ENCODE data around the gene TMEM14C. TPM values are rescaled to one million over a fixed set of nuclear protein-coding genes. Genes with fewer than 3 reads are reported as not detected.
"Not testable (repeated sequence)": the region's sequence is repeated elsewhere in the genome, so short reads cannot be mapped to it uniquely, and the experiment has no call there.

TMEM14C gene
- total RNA-seq, 2 donors from 2014 or later, result 12.0 to 27.4 TPM

- Mint-ChIP-seq H3K4me1 (ENCODE audit: low read depth in 2 of 2) (peaks cover 44 to 49% of the 10 kb centered on the region in 2 donors), H3K36me3 (peaks cover 36% of the 10 kb centered on the region), H3K4me3 (peak overlapping the region; percentile 93), H3K27me3 (no peaks in the 10 kb centered on the region), H3K9me3 (no peaks in the 10 kb centered on the region), H3K27ac (peak overlapping the region; percentile 99 to 100)
- ATAC-seq (no peak), DNase-seq (ENCODE audit: low spot score) (no peak)
Measured at GRCh38 chr6:10695086-10695657, 27.7 kb upstream of the TMEM14C start.

- H3K4me3 Mint-ChIP-seq, result peak overlapping the region; percentile 93
- peaks cover 50% of the 10 kb centered on the region for H3K36me3 Mint-ChIP-seq
- peaks cover 44 to 63% of the 10 kb centered on the region in 2 donors for H3K4me1 Mint-ChIP-seq (ENCODE audit: low read depth in 2 of 2)
- no peak overlapping the region for H3K27ac Mint-ChIP-seq
- no peaks in the 10 kb centered on the region for H3K9me3 Mint-ChIP-seq
- no peaks in the 10 kb centered on the region for H3K27me3 Mint-ChIP-seq
- DNase-seq (ENCODE audit: low spot score) (no peak), ATAC-seq (no peak)
Measured at GRCh38 chr6:10696655-10697054, 26.2 kb upstream of the TMEM14C start.

- ATAC-seq (no peak), DNase-seq (ENCODE audit: low spot score) (no peak)
- no peaks in the 10 kb centered on the region for H3K9me3 Mint-ChIP-seq
- no peaks in the 10 kb centered on the region for H3K4me1 Mint-ChIP-seq (ENCODE audit: low read depth in 2 of 2)
- H3K27ac Mint-ChIP-seq, result peak overlapping the region in 1 of 2 donors; percentile 34
- peaks cover 0 to 6% of the 10 kb centered on the region in 2 donors for H3K27me3 Mint-ChIP-seq
- no peak overlapping the region for H3K4me3 Mint-ChIP-seq
- peaks cover 4% of the 10 kb centered on the region for H3K36me3 Mint-ChIP-seq
Measured at GRCh38 chr6:10713962-10714361, 8.9 kb upstream of the TMEM14C start.

GRCh38 chr6:10719296-10719963 is 3.4 kb upstream of the TMEM14C start:
- Mint-ChIP-seq H3K4me3 (peak overlapping the region; percentile 58), H3K4me1 (ENCODE audit: low read depth in 2 of 2) (peaks cover 18 to 39% of the 10 kb centered on the region in 2 donors), H3K9me3 (peaks cover 4% of the 10 kb centered on the region), H3K27ac (peak overlapping the region in 1 of 2 donors; percentile 76), H3K36me3 (no peaks in the 10 kb centered on the region), H3K27me3 (peaks cover 0 to 17% of the 10 kb centered on the region in 2 donors)
- no peak for ATAC-seq
- DNase-seq (ENCODE audit: low spot score), result no peak

GRCh38 chr6:10719964-10720264 is 3.0 kb upstream of the TMEM14C start:
- Mint-ChIP-seq H3K9me3 (peaks cover 4% of the 10 kb centered on the region), H3K4me1 (ENCODE audit: low read depth in 2 of 2) (peaks cover 18 to 39% of the 10 kb centered on the region in 2 donors), H3K27me3 (peaks cover 0 to 17% of the 10 kb centered on the region in 2 donors), H3K4me3 (peak overlapping the region; percentile 58), H3K27ac (peak overlapping the region in 1 of 2 donors; percentile 76), H3K36me3 (no peaks in the 10 kb centered on the region)
- ATAC-seq, result no peak
- DNase-seq (ENCODE audit: low spot score), result no peak

- ATAC-seq, result peak; percentile 64
- Mint-ChIP-seq H3K36me3 (no peaks in the 10 kb centered on the region), H3K4me3 (peak overlapping the region; percentile 93), H3K9me3 (peaks cover 4% of the 10 kb centered on the region), H3K27me3 (peaks cover 0 to 19% of the 10 kb centered on the region in 2 donors), H3K4me1 (ENCODE audit: low read depth in 2 of 2) (peaks cover 20 to 43% of the 10 kb centered on the region in 2 donors), H3K27ac (peak overlapping the region in 1 of 2 donors; percentile 76)
- peak; percentile 71 for DNase-seq (ENCODE audit: low spot score)
Measured at GRCh38 chr6:10720265-10720959, 2.5 kb upstream of the TMEM14C start.

GRCh38 chr6:10720960-10721849 is 1.7 kb upstream of the TMEM14C start:
- H3K9me3 Mint-ChIP-seq; H3K36me3 Mint-ChIP-seq; ATAC-seq; DNase-seq (ENCODE audit: low spot score): not testable (repeated sequence)
- peak overlapping the region; percentile 76 to 83 for H3K27ac Mint-ChIP-seq
- peaks cover 0 to 24% of the 10 kb centered on the region in 2 donors for H3K27me3 Mint-ChIP-seq
- H3K4me1 Mint-ChIP-seq (ENCODE audit: low read depth in 2 of 2), result peaks cover 24 to 51% of the 10 kb centered on the region in 2 donors
- peak overlapping the region; percentile 93 for H3K4me3 Mint-ChIP-seq

GRCh38 chr6:10721850-10722569 is 860 bp upstream of the TMEM14C start:
- ATAC-seq, result no peak
- peaks cover 30 to 58% of the 10 kb centered on the region in 2 donors for H3K4me1 Mint-ChIP-seq (ENCODE audit: low read depth in 2 of 2)
- H3K9me3 Mint-ChIP-seq, result peaks cover 4% of the 10 kb centered on the region
- H3K4me3 Mint-ChIP-seq, result peak overlapping the region; percentile 93
- H3K36me3 Mint-ChIP-seq, result peaks cover 4% of the 10 kb centered on the region
- peak overlapping the region; percentile 76 to 83 for H3K27ac Mint-ChIP-seq
- H3K27me3 Mint-ChIP-seq, result peaks cover 0 to 21% of the 10 kb centered on the region in 2 donors
- DNase-seq (ENCODE audit: low spot score), result no peak

- Mint-ChIP-seq H3K27ac (peak overlapping the region; percentile 76 to 83), H3K4me3 (peak overlapping the region; percentile 93), H3K4me1 (ENCODE audit: low read depth in 2 of 2) (peaks cover 33 to 62% of the 10 kb centered on the region in 2 donors), H3K36me3 (peaks cover 4% of the 10 kb centered on the region), H3K27me3 (peaks cover 0 to 21% of the 10 kb centered on the region in 2 donors), H3K9me3 (peaks cover 4% of the 10 kb centered on the region)
- ATAC-seq, result no peak
- DNase-seq (ENCODE audit: low spot score), result no peak
Measured at GRCh38 chr6:10722570-10722819, 375 bp upstream of the TMEM14C start.

- peak overlapping the region; percentile 76 to 83 for H3K27ac Mint-ChIP-seq
- H3K9me3 Mint-ChIP-seq, result peaks cover 4% of the 10 kb centered on the region
- H3K27me3 Mint-ChIP-seq, result peaks cover 8 to 27% of the 10 kb centered on the region in 2 donors
Measured at GRCh38 chr6:10723567-10723881, 654 bp downstream of the TMEM14C start.

GRCh38 chr6:10725044-10725443 is 2.2 kb downstream of the TMEM14C start:
- peaks cover 4% of the 10 kb centered on the region for H3K36me3 Mint-ChIP-seq
- peaks cover 35 to 63% of the 10 kb centered on the region in 2 donors for H3K4me1 Mint-ChIP-seq (ENCODE audit: low read depth in 2 of 2)
- H3K9me3 Mint-ChIP-seq, result no peaks in the 10 kb centered on the region
- DNase-seq (ENCODE audit: low spot score) (no peak), ATAC-seq (no peak)
- peaks cover 11 to 28% of the 10 kb centered on the region in 2 donors for H3K27me3 Mint-ChIP-seq
- no peak overlapping the region for H3K4me3 Mint-ChIP-seq
- peak overlapping the region in 1 of 2 donors; percentile 60 for H3K27ac Mint-ChIP-seq

More at GRCh38 chr6:10723567-10723881, 654 bp downstream of the TMEM14C start:
- ATAC-seq, result no peak
- Mint-ChIP-seq H3K4me1 (ENCODE audit: low read depth in 2 of 2) (peaks cover 40 to 69% of the 10 kb centered on the region in 2 donors), H3K36me3 (peaks cover 4% of the 10 kb centered on the region), H3K4me3 (peak overlapping the region; percentile 93)
- DNase-seq (ENCODE audit: low spot score), result no peak

- no peak overlapping the region for H3K4me3 Mint-ChIP-seq
- peak overlapping the region in 1 of 2 donors; percentile 60 for H3K27ac Mint-ChIP-seq
- DNase-seq (ENCODE audit: low spot score) (no peak), ATAC-seq (no peak)
- H3K36me3 Mint-ChIP-seq, result peaks cover 11% of the 10 kb centered on the region
- H3K4me1 Mint-ChIP-seq (ENCODE audit: low read depth in 2 of 2), result peaks cover 35 to 63% of the 10 kb centered on the region in 2 donors
- H3K9me3 Mint-ChIP-seq, result no peaks in the 10 kb centered on the region
- H3K27me3 Mint-ChIP-seq, result peaks cover 17 to 33% of the 10 kb centered on the region in 2 donors
Measured at GRCh38 chr6:10725716-10726115, 2.8 kb downstream of the TMEM14C start.

- no peak overlapping the region for H3K4me3 Mint-ChIP-seq
Measured at GRCh38 chr6:10730254-10730653, 7.4 kb downstream of the TMEM14C start.

More at GRCh38 chr6:10730254-10730653, 7.4 kb downstream of the TMEM14C start:
- no peaks in the 10 kb centered on the region for H3K9me3 Mint-ChIP-seq
- DNase-seq (ENCODE audit: low spot score) (no peak), ATAC-seq (no peak)
- peak overlapping the region in 1 of 2 donors; percentile 14 for H3K27ac Mint-ChIP-seq
- peaks cover 19 to 27% of the 10 kb centered on the region in 2 donors for H3K27me3 Mint-ChIP-seq
- H3K4me1 Mint-ChIP-seq (ENCODE audit: low read depth in 2 of 2), result peaks cover 34 to 42% of the 10 kb centered on the region in 2 donors
- H3K36me3 Mint-ChIP-seq, result peaks cover 11% of the 10 kb centered on the region
